ENCODE data around the gene FYN. TPM values are rescaled to one million over a fixed set of nuclear protein-coding genes. Genes with fewer than 3 reads are reported as not detected.

The FYN gene
- total and polyA plus RNA-seq, 2 of the 13 experiments (the other 11 are each of a cell fraction or from before 2014, with no cell fraction given): 15.5 to 24.6 TPM

DNA sequence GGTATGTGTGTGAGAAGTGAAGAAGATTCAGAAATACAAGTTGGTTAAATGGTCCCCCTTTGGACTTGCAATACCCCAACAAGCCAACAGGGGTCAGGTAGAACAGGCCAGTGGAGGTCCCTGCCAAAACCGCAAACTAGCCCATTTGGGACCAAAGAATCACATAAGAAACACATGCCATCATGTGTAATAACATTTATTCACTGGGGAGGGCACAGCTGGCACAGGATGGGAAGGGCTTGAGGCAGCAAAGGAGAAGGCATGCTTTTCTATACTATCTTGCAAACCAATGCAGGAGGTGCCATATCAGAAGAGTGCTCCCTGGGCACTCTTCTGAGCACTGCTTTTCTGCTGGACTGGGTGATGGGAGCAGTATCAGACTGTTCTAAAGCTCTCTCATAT lies 151.5 kb downstream of the FYN start (continued):
- TF ChIP-seq ZNF33B (CRISPR knock-in tag; IDR thresholded peaks at IDR 0.05) (no peak), STAG1 (CRISPR knock-in tag; IDR thresholded peaks at IDR 0.05) (peak; percentile 70), ZNF510 (CRISPR knock-in tag; IDR thresholded peaks at IDR 0.05; ENCODE audit: low read depth) (no peak), MEIS1 (CRISPR knock-in tag; IDR thresholded peaks at IDR 0.05; ENCODE audit: borderline replicate concordance) (no peak), ZNF670 (CRISPR knock-in tag; IDR thresholded peaks at IDR 0.05; ENCODE audit: borderline replicate concordance) (no peak), MTA3 (CRISPR knock-in tag; IDR thresholded peaks at IDR 0.05) (no peak), ZNF264 (CRISPR knock-in tag; IDR thresholded peaks at IDR 0.05) (no peak), RAD21 (CRISPR knock-in tag; IDR thresholded peaks at IDR 0.05) (peak; percentile 66), ZNF263 (CRISPR knock-in tag; IDR thresholded peaks at IDR 0.05) (0 out of 2 replicates have a peak, but pooled peaks have one; percentile 48), ARHGAP35 (CRISPR knock-in tag; IDR thresholded peaks at IDR 0.05; ENCODE audit: borderline replicate concordance) (no peak)
- TF ChIP-seq, protein P1, sequence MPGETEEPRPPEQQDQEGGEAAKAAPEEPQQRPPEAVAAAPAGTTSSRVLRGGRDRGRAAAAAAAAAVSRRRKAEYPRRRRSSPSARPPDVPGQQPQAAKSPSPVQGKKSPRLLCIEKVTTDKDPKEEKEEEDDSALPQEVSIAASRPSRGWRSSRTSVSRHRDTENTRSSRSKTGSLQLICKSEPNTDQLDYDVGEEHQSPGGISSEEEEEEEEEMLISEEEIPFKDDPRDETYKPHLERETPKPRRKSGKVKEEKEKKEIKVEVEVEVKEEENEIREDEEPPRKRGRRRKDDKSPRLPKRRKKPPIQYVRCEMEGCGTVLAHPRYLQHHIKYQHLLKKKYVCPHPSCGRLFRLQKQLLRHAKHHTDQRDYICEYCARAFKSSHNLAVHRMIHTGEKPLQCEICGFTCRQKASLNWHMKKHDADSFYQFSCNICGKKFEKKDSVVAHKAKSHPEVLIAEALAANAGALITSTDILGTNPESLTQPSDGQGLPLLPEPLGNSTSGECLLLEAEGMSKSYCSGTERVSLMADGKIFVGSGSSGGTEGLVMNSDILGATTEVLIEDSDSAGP (CRISPR knock-in tag; IDR thresholded peaks at IDR 0.05; ENCODE audit: borderline replicate concordance): no peak

DNA sequence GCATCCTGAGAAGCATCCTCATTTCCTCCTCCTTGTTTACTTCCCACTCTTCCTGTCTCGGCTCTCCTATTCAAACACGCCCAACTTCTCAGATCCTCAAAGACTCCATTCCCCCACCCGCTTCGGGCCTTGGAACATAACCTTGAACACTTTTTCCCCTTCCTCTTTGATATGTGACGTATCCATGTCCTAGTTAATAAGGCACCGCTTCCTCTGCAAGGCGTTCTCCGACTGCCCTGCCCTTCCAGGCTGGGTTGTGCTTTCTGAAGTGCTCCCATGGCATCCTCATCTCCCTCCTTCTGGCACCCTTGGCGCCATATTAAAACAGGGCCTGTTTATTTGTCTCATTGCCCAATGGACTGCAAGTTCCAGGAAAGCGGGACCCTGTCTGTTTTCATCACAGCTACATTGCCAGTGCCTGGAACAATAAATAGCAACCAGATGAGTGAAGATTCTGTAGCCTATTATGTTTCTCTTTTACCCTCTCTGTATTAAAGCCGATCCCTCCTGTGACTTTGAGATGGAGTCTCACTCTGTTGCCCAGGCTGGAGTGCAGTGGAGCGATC lies 152.2 kb downstream of the FYN start:
- CTCF ChIA-PET (ENCODE audit: low intra/inter-chr PET ratio, low total read pairs): interaction anchor here (2.0 to 3.5 kb wide), 2 partner anchors 276 to 323 kb away, joined by 6 to 36 read pairs; no protein-coding TSS in a partner anchor
- Histone ChIP-seq H3K9ac (ENCODE audit: insufficient read depth, low read depth, low read length) (no peak overlapping the region), H3K27me3 (ENCODE audit: control insufficient read depth in 1 of 2, insufficient read depth in 2 of 2, low read length in 2 of 2) (no peaks in the 10 kb centered on the region), H2AFZ (ENCODE audit: low read length) (no peak overlapping the region), H4K20me1 (ENCODE audit: insufficient read depth, low read length) (no peaks in the 10 kb centered on the region), H3K79me2 (ENCODE audit: insufficient read depth, low read length) (no peaks in the 10 kb centered on the region), H3K9me3 (ENCODE audit: low read length) (no peaks in the 10 kb centered on the region), H3K36me3 (replicated peaks in 1 of 2; ENCODE audit: control insufficient read depth in 1 of 2, insufficient read depth in 2 of 2, low read length in 2 of 2) (no peaks in the 10 kb centered on the region), H3K4me1 (ENCODE audit: insufficient read depth, low read length) (no peaks in the 10 kb centered on the region), H3K4me2 (ENCODE audit: low read depth, low read length) (no peak overlapping the region), H3K27ac (ENCODE audit: extremely low read length, insufficient read depth, low read length) (no peak overlapping the region), H3K4me3 (replicated peaks in 1 of 3; ENCODE audit: insufficient read depth in 1 of 3, low read depth in 2 of 3, low read length in 3 of 3) (no peak overlapping the region)
- ATAC-seq (no peak), FAIRE-seq (no peak), DNase-seq (ENCODE audit: low spot score) (no peak)
- intact Hi-C loops (cut with micrococcal nuclease; ENCODE audit: unreplicated experiment): loop anchor here (1.0 to 5.0 kb wide), 3 partner anchors 122 to 276 kb away; partner anchors contain the start of gene FYN
- WGBS (ENCODE audit: low lambda C conversion rate): 89% methylated on average over 12 of the region's 12 CpGs
- in situ Hi-C loops (cut with HindIII; ENCODE audit: extremely low pct_ligation_motif_present, low pct_unique_long_range_greater_than_20kb): loop anchor here (25.0 kb wide), 1 partner anchor 441 kb away; no protein-coding TSS in a partner anchor
- no TSS peak for BruUV-seq (replicated peaks)
- POLR2A ChIA-PET: no interaction called here
- TF ChIP-seq ZNF33A (CRISPR knock-in tag; IDR thresholded peaks at IDR 0.05; ENCODE audit: borderline replicate concordance): no peak
- no peak for TF ChIP-seq HNRNPH1 (optimal IDR thresholded peaks at IDR 0.05; ENCODE audit: low read depth, low read length)
- no peak for TF ChIP-seq ZNF207 (IDR thresholded peaks at IDR 0.05; ENCODE audit: borderline replicate concordance)
- no peak for TF ChIP-seq SP1 (IDR thresholded peaks at IDR 0.05)
- no peak for TF ChIP-seq SP1 (CRISPR knock-in tag; IDR thresholded peaks at IDR 0.05)
- TF ChIP-seq, protein P2, sequence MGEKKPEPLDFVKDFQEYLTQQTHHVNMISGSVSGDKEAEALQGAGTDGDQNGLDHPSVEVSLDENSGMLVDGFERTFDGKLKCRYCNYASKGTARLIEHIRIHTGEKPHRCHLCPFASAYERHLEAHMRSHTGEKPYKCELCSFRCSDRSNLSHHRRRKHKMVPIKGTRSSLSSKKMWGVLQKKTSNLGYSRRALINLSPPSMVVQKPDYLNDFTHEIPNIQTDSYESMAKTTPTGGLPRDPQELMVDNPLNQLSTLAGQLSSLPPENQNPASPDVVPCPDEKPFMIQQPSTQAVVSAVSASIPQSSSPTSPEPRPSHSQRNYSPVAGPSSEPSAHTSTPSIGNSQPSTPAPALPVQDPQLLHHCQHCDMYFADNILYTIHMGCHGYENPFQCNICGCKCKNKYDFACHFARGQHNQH (CRISPR knock-in tag; IDR thresholded peaks at IDR 0.05): no peak
- no peak for TF ChIP-seq SRSF9 (IDR thresholded peaks at IDR 0.05; ENCODE audit: borderline replicate concordance, insufficient read depth, low read depth, low read length, poor library complexity, severe bottlenecking)
- no peak for TF ChIP-seq ZNF543 (CRISPR knock-in tag; IDR thresholded peaks at IDR 0.05)
- no peak for TF ChIP-seq HNRNPK (IDR thresholded peaks at IDR 0.05; ENCODE audit: low read depth, low read length, poor library complexity, severe bottlenecking)
- TF ChIP-seq CCAR2 (optimal IDR thresholded peaks at IDR 0.05; ENCODE audit: low read depth, low read length): no peak

Data from HepG2 (cell line).